Parathyroid adenoma (tissue), 2 donors: ENCODE results near the gene ARID5A.
"Not testable (repeated sequence)": the region's sequence is repeated elsewhere in the genome, so short reads cannot be mapped to it uniquely, and the experiment has no call there.

Experiments
- H2AFZ ChIP-seq: fragments of 300-600 bp; sonication (generic); one replicate; pipeline ENCODE4 v1.7.0; 2017; ENCODE audit warnings: antibody characterized with exemption, mild to moderate bottlenecking
- H3K27ac ChIP-seq: fragments of 300-600 bp; sonication (generic); one replicate; pipeline ENCODE4 v1.7.0; 2017
- H3K27me3 ChIP-seq: fragments of 300-600 bp; sonication (generic); one replicate; pipeline ENCODE4 v1.7.0; 2017; ENCODE audit warnings: low read length; ENCODE audit not compliant: control insufficient read depth, insufficient read depth
- H3K36me3 ChIP-seq: fragments of 300-600 bp; sonication (generic); one replicate; pipeline ENCODE4 v1.7.0; 2017; ENCODE audit warnings: low read length; ENCODE audit not compliant: control insufficient read depth, insufficient read depth
- H3K4me1 ChIP-seq: fragments of 300-600 bp; sonication (generic); one replicate; pipeline ENCODE4 v1.7.0; 2017; ENCODE audit warnings: control low read depth
- H3K4me2 ChIP-seq: fragments of 300-600 bp; sonication (generic); one replicate; pipeline ENCODE4 v1.7.0; 2017; ENCODE audit warnings: low read length
- H3K4me3 ChIP-seq: fragments of 300-600 bp; sonication (generic); one replicate; pipeline ENCODE4 v1.7.0; 2017; ENCODE audit warnings: low read depth, low read length
- H3K79me2 ChIP-seq: fragments of 300-600 bp; sonication (generic); one replicate; pipeline ENCODE4 v1.7.0; 2017; ENCODE audit warnings: control low read depth
- H3K9ac ChIP-seq: fragments of 300-600 bp; sonication (generic); one replicate; pipeline ENCODE4 v1.7.0; 2017; ENCODE audit warnings: mild to moderate bottlenecking
- H3K9me3 ChIP-seq: fragments of 300-600 bp; sonication (generic); one replicate; pipeline ENCODE4 v1.7.0; 2017; ENCODE audit warnings: low read length; ENCODE audit not compliant: control insufficient read depth
- TF ChIP-seq, protein P1 (sequence below): fragments of 300-600 bp; sonication (generic); IDR thresholded peaks from one replicate; pipeline ENCODE4 v1.7.0; 2017; ENCODE audit warnings: antibody characterized with exemption, mild to moderate bottlenecking
- donor health status: primary hyperparathyroidism.

ARID5A gene

GRCh38 chr2:96554293-96555145, 18.0 kb downstream of the ARID5A start:
- Histone ChIP-seq H3K9ac (no peak overlapping the region), H3K27ac (no peak overlapping the region), H3K36me3 (no peaks in the 10 kb centered on the region), H3K79me2 (no peaks in the 10 kb centered on the region), H3K4me2 (no peak overlapping the region), H3K4me3 (no peak overlapping the region), H3K27me3 (no peaks in the 10 kb centered on the region), H3K9me3 (no peaks in the 10 kb centered on the region), H2AFZ (peak overlapping the region; percentile 59), H3K4me1 (peaks cover 5% of the 10 kb centered on the region)
- TF ChIP-seq, protein P1, sequence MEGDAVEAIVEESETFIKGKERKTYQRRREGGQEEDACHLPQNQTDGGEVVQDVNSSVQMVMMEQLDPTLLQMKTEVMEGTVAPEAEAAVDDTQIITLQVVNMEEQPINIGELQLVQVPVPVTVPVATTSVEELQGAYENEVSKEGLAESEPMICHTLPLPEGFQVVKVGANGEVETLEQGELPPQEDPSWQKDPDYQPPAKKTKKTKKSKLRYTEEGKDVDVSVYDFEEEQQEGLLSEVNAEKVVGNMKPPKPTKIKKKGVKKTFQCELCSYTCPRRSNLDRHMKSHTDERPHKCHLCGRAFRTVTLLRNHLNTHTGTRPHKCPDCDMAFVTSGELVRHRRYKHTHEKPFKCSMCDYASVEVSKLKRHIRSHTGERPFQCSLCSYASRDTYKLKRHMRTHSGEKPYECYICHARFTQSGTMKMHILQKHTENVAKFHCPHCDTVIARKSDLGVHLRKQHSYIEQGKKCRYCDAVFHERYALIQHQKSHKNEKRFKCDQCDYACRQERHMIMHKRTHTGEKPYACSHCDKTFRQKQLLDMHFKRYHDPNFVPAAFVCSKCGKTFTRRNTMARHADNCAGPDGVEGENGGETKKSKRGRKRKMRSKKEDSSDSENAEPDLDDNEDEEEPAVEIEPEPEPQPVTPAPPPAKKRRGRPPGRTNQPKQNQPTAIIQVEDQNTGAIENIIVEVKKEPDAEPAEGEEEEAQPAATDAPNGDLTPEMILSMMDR: peak; percentile 96

- Histone ChIP-seq H3K4me1 (peaks cover 5% of the 10 kb centered on the region), H3K4me2 (no peak overlapping the region), H3K9ac (no peak overlapping the region), H3K9me3 (no peaks in the 10 kb centered on the region), H3K79me2 (no peaks in the 10 kb centered on the region), H2AFZ (no peak overlapping the region), H3K36me3 (no peaks in the 10 kb centered on the region), H3K27me3 (no peaks in the 10 kb centered on the region), H3K27ac (no peak overlapping the region), H3K4me3 (no peak overlapping the region)
- TF ChIP-seq, protein P1: no peak
These were observed 18.6 kb downstream of the ARID5A start for GRCh38 chr2:96555146-96555610.

GRCh38 chr2:96556441-96557330, 20.1 kb downstream of the ARID5A start:
- Histone ChIP-seq H3K79me2 (no peaks in the 10 kb centered on the region), H2AFZ (no peak overlapping the region), H3K27me3 (no peaks in the 10 kb centered on the region), H3K4me1 (peaks cover 5% of the 10 kb centered on the region), H3K36me3 (no peaks in the 10 kb centered on the region), H3K9ac (no peak overlapping the region), H3K4me3 (no peak overlapping the region), H3K9me3 (no peaks in the 10 kb centered on the region), H3K4me2 (no peak overlapping the region), H3K27ac (no peak overlapping the region)
- TF ChIP-seq, protein P1: no peak

- H3K9me3 ChIP-seq, H3K9ac ChIP-seq, H3K79me2 ChIP-seq, H3K27ac ChIP-seq, H3K4me2 ChIP-seq, H2AFZ ChIP-seq, H3K27me3 ChIP-seq, H3K4me1 ChIP-seq, H3K36me3 ChIP-seq, H3K4me3 ChIP-seq: not testable (repeated sequence)
These were observed 20.9 kb downstream of the ARID5A start for GRCh38 chr2:96557421-96557820.

- H3K9ac ChIP-seq: no peak overlapping the region
- peaks cover 5% of the 10 kb centered on the region for H3K4me1 ChIP-seq
- H3K27ac ChIP-seq: no peak overlapping the region
- H2AFZ ChIP-seq: no peak overlapping the region
- H3K79me2 ChIP-seq: no peaks in the 10 kb centered on the region
- TF ChIP-seq, protein P1: no peak
- no peak overlapping the region for H3K4me2 ChIP-seq
- no peaks in the 10 kb centered on the region for H3K9me3 ChIP-seq
- no peak overlapping the region for H3K4me3 ChIP-seq
- no peaks in the 10 kb centered on the region for H3K36me3 ChIP-seq
- no peaks in the 10 kb centered on the region for H3K27me3 ChIP-seq
These were observed 21.5 kb downstream of the ARID5A start for GRCh38 chr2:96558061-96558460.
